Neural cell (in vitro differentiated cells): ENCODE results near the gene PCIF1. TPM values are rescaled to one million over a fixed set of nuclear protein-coding genes. Genes with fewer than 3 reads are reported as not detected.

Experiments used
- H2AFZ ChIP-seq: fragments of 200-600, 300-800 bp; sonication (generic), shearing (Covaris generic); 2 replicates; pipeline ENCODE4 v1.6.0; 2014; ENCODE audit warnings: low read depth, mild to moderate bottlenecking, antibody characterized with exemption, low read length, moderate library complexity
- H3F3A ChIP-seq: fragments of 200-600 bp; shearing (Covaris generic); 2 replicates; pipeline ENCODE4 v1.6.1; 2016; ENCODE audit warnings: mild to moderate bottlenecking, moderate library complexity, mixed read lengths, antibody characterized with exemption, low read length; ENCODE audit not compliant: insufficient read depth, poor library complexity, severe bottlenecking
- H3K27ac ChIP-seq: fragments of 200-600, 300-800 bp; sonication (generic), shearing (Covaris generic); 2 replicates; pipeline ENCODE4 v1.5.1; 2014; ENCODE audit warnings: mild to moderate bottlenecking, low read length, moderate library complexity
- H3K27me3 ChIP-seq: fragments of 300-800, 200-600 bp; sonication (generic), shearing (Covaris generic); 2 replicates; pipeline ENCODE4 v1.6.0; 2014; ENCODE audit warnings: mild to moderate bottlenecking, low read depth, low read length, moderate library complexity; ENCODE audit not compliant: insufficient read depth
- H3K36me3 ChIP-seq: fragments of 300-800, 200-600 bp; sonication (generic), shearing (Covaris generic); 2 replicates; pipeline ENCODE4 v1.5.1; 2014; ENCODE audit warnings: mild to moderate bottlenecking, antibody characterized with exemption, low read length, moderate library complexity; ENCODE audit not compliant: insufficient read depth
- H3K4me2 ChIP-seq: fragments of 300-800, 200-600 bp; sonication (generic), shearing (Covaris generic); 2 replicates; pipeline ENCODE4 v1.6.0; 2014; ENCODE audit warnings: mild to moderate bottlenecking, low read length
- H3K4me3 ChIP-seq: fragments of 300-800, 200-600 bp; sonication (generic), shearing (Covaris generic); 2 replicates; pipeline ENCODE4 v1.5.1; 2014; ENCODE audit warnings: mild to moderate bottlenecking, low read length, moderate library complexity
- H3K79me2 ChIP-seq: fragments of 200-600 bp; shearing (Covaris generic); replicated peaks from 2 replicates; pipeline ENCODE4 v1.6.0; 2014; ENCODE audit warnings: mild to moderate bottlenecking, low read length, moderate library complexity; ENCODE audit not compliant: insufficient read depth
- H3K9ac ChIP-seq: fragments of 300-800, 200-600 bp; sonication (generic), shearing (Covaris generic); 2 replicates; pipeline ENCODE4 v1.6.1; 2016; ENCODE audit warnings: mild to moderate bottlenecking, low read length, mixed read lengths
- H3K9me2 ChIP-seq: fragments of 200-600 bp; shearing (Covaris generic); 2 replicates; pipeline ENCODE4 v1.6.1; 2016; ENCODE audit warnings: mild to moderate bottlenecking, low read length, mixed read lengths; ENCODE audit not compliant: insufficient read depth
- H3K9me3 ChIP-seq: fragments of 200-600, 300-800 bp; sonication (generic), shearing (Covaris generic); 2 replicates; pipeline ENCODE4 v1.6.1; 2016; ENCODE audit warnings: mild to moderate bottlenecking, mixed run types, low read length, moderate library complexity, mixed read lengths
- H4K20me1 ChIP-seq: fragments of 200-600 bp; shearing (Covaris generic); 2 replicates; pipeline ENCODE4 v1.6.1; 2016; ENCODE audit warnings: mild to moderate bottlenecking, mixed run types; ENCODE audit not compliant: insufficient read depth
- EP300 ChIP-seq: fragments of 450-650 bp; conservative IDR thresholded peaks from 2 replicates; pipeline ENCODE4 v1.6.1; 2014; ENCODE audit warnings: antibody characterized with exemption, mild to moderate bottlenecking, moderate library complexity; ENCODE audit not compliant: poor library complexity, severe bottlenecking
- EZH2 ChIP-seq: fragments of 200-600, 300-800 bp; shearing (Covaris generic), sonication (generic); IDR thresholded peaks from 2 replicates; pipeline ENCODE4 v1.6.1; 2014; ENCODE audit warnings: antibody characterized with exemption, low read length, borderline replicate concordance, mild to moderate bottlenecking; ENCODE audit not compliant: insufficient read depth, poor library complexity, severe bottlenecking
- MXI1 ChIP-seq: fragments of 450-650 bp; conservative IDR thresholded peaks from 2 replicates; pipeline ENCODE4 v1.6.1; 2014; ENCODE audit warnings: antibody characterized with exemption, mild to moderate bottlenecking; ENCODE audit not compliant: poor library complexity, severe bottlenecking
- POLR2AphosphoS5 ChIP-seq: IDR thresholded peaks from 2 replicates; pipeline ENCODE4 v1.6.1; 2012
- RAD21 ChIP-seq: fragments of 450-650 bp; conservative IDR thresholded peaks from 2 replicates; pipeline ENCODE4 v1.6.1; 2014; ENCODE audit warnings: antibody characterized with exemption, mild to moderate bottlenecking, moderate library complexity
- SMC3 ChIP-seq: fragments of 450-650 bp; conservative IDR thresholded peaks from 2 replicates; pipeline ENCODE4 v1.6.1; 2014; ENCODE audit warnings: antibody characterized with exemption, mild to moderate bottlenecking, moderate library complexity; ENCODE audit not compliant: poor library complexity
- TAF1 ChIP-seq: IDR thresholded peaks from 2 replicates; pipeline ENCODE4 v1.6.1; 2012; ENCODE audit warnings: low read depth
- polyA plus RNA-seq: library from polyadenylated mRNA; depleted of rRNA; stranded (reverse); fragments of >200 nt; gene quantifications from 2 replicates; pipeline ENCODE4 v1.2.3, GENCODE V29; 2014
- TF ChIP-seq, protein P1 (sequence below): IDR thresholded peaks from 2 replicates; pipeline ENCODE4 v1.6.1; 2012; ENCODE audit warnings: borderline replicate concordance
- TF ChIP-seq, protein P2 (sequence below): fragments of 450-650 bp; IDR thresholded peaks from 2 replicates; pipeline ENCODE4 v1.5.1; 2014; ENCODE audit warnings: antibody characterized with exemption, mild to moderate bottlenecking, moderate library complexity; ENCODE audit not compliant: poor library complexity, severe bottlenecking

PCIF1 gene
- polyA plus RNA-seq, 1 donor from 2014 or later: 28.3 TPM

DNA sequence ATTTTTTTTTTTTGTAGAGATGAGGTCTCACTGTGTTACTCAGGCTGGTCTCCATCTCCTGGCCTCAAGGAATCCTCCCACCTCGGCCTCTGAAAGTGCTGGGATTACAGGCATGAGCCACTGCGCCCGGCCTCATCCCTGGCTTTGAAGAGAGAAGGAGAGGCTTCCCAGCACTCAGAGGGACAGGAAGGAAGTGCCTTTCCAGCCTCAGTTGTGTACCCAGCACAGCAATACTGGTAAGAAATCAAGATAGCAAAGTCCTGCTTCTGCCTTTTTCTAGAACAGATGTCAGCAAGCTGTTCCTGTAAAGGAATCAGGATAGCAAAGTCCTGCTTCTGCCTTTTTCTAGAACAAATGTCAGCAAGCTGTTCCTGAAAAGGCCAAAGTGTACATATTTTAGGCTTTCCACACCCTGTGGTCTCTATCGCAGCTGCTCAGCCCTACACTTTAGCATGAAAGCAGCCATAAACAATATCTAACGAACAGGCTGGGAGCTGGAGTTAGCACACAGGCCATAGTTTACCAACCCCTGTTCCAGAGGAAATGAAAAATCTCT lies 16.2 kb upstream of the PCIF1 start:
- no peaks in the 10 kb centered on the region for H4K20me1 ChIP-seq
- no peaks in the 10 kb centered on the region for H3K27me3 ChIP-seq
- H3K36me3 ChIP-seq: no peaks in the 10 kb centered on the region
- no peak overlapping the region for H3K4me3 ChIP-seq
- no peaks in the 10 kb centered on the region for H3K79me2 ChIP-seq
- no peak overlapping the region for H3K4me2 ChIP-seq
- no peak overlapping the region for H2AFZ ChIP-seq
- no peak overlapping the region for H3K27ac ChIP-seq
- H3F3A ChIP-seq: no peaks in the 10 kb centered on the region
- no peak for TF ChIP-seq SMC3
- TF ChIP-seq TAF1: no peak
- TF ChIP-seq MXI1: no peak
- no peak for TF ChIP-seq RAD21
- TF ChIP-seq, protein P1, sequence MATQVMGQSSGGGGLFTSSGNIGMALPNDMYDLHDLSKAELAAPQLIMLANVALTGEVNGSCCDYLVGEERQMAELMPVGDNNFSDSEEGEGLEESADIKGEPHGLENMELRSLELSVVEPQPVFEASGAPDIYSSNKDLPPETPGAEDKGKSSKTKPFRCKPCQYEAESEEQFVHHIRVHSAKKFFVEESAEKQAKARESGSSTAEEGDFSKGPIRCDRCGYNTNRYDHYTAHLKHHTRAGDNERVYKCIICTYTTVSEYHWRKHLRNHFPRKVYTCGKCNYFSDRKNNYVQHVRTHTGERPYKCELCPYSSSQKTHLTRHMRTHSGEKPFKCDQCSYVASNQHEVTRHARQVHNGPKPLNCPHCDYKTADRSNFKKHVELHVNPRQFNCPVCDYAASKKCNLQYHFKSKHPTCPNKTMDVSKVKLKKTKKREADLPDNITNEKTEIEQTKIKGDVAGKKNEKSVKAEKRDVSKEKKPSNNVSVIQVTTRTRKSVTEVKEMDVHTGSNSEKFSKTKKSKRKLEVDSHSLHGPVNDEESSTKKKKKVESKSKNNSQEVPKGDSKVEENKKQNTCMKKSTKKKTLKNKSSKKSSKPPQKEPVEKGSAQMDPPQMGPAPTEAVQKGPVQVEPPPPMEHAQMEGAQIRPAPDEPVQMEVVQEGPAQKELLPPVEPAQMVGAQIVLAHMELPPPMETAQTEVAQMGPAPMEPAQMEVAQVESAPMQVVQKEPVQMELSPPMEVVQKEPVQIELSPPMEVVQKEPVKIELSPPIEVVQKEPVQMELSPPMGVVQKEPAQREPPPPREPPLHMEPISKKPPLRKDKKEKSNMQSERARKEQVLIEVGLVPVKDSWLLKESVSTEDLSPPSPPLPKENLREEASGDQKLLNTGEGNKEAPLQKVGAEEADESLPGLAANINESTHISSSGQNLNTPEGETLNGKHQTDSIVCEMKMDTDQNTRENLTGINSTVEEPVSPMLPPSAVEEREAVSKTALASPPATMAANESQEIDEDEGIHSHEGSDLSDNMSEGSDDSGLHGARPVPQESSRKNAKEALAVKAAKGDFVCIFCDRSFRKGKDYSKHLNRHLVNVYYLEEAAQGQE: no peak
- TF ChIP-seq EZH2: no peak
- TF ChIP-seq EP300: no peak
- TF ChIP-seq, protein P2, sequence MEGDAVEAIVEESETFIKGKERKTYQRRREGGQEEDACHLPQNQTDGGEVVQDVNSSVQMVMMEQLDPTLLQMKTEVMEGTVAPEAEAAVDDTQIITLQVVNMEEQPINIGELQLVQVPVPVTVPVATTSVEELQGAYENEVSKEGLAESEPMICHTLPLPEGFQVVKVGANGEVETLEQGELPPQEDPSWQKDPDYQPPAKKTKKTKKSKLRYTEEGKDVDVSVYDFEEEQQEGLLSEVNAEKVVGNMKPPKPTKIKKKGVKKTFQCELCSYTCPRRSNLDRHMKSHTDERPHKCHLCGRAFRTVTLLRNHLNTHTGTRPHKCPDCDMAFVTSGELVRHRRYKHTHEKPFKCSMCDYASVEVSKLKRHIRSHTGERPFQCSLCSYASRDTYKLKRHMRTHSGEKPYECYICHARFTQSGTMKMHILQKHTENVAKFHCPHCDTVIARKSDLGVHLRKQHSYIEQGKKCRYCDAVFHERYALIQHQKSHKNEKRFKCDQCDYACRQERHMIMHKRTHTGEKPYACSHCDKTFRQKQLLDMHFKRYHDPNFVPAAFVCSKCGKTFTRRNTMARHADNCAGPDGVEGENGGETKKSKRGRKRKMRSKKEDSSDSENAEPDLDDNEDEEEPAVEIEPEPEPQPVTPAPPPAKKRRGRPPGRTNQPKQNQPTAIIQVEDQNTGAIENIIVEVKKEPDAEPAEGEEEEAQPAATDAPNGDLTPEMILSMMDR: no peak
- no peak for TF ChIP-seq POLR2AphosphoS5
- H3K9ac ChIP-seq: no peak overlapping the region
- H3K9me2 ChIP-seq: no peaks in the 10 kb centered on the region
- H3K9me3 ChIP-seq: no peaks in the 10 kb centered on the region

DNA sequence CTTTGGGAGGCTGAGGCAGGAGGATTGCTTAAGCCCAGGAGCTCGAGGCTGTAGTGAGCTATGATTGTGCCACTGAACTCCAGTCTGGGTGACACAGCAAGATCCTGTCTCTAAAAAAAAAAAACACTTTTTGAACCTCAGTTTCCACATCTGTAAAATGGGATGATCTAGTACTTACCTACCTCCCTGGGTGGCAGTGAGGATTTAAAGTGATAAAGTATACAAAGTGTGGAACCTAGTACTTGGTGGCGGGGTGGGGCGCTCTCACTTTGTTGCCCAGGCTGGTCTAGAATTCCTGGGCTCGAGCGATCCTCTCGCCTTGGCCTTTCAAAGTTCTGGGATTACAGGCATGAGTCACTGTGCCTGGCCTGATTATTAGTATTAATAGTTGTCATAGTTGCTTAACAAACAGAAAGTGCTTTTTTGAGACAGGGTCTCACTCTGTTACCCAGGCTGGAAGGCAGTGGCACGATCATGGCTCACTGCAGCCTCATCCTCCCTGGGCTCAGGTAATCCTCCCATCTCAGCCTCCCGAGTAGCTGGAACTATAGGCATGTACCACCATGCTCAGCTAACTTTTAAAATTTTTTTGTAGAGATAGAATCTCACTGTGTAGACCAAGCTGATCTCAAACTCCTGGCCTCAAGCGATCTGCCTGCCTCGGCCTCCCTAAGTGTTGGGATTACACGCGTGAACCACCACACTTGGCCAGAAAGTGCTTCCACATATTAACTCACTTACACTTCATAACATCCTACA lies 15.5 kb upstream of the PCIF1 start:
- Histone ChIP-seq H3K9ac (no peak overlapping the region), H3K79me2 (no peaks in the 10 kb centered on the region), H3K27me3 (no peaks in the 10 kb centered on the region), H3F3A (no peaks in the 10 kb centered on the region), H3K27ac (no peak overlapping the region), H3K4me2 (no peak overlapping the region), H2AFZ (no peak overlapping the region), H3K9me3 (no peaks in the 10 kb centered on the region), H3K4me3 (no peak overlapping the region), H3K36me3 (no peaks in the 10 kb centered on the region), H4K20me1 (no peaks in the 10 kb centered on the region), H3K9me2 (no peaks in the 10 kb centered on the region)
- no peak for TF ChIP-seq EP300
- no peak for TF ChIP-seq RAD21
- TF ChIP-seq POLR2AphosphoS5: no peak
- TF ChIP-seq, protein P1: no peak
- no peak for TF ChIP-seq EZH2
- TF ChIP-seq TAF1: no peak
- TF ChIP-seq, protein P2: no peak
- no peak for TF ChIP-seq MXI1
- TF ChIP-seq SMC3: no peak
